Measurements from ENCODE around the gene NLN.
A peak's percentile ranks its signal among the peaks of the same experiment; 100 is the strongest.
"Not testable (repeated sequence)": the region's sequence is repeated elsewhere in the genome, so short reads cannot be mapped to it uniquely, and the experiment has no call there.

The NLN gene

GRCh38 chr5:65802080-65802479 lies 80.1 kb downstream of the NLN start:
- H3K9me3 Mint-ChIP-seq: peaks cover 4% of the 10 kb centered on the region
- H3K27ac Mint-ChIP-seq: no peak overlapping the region
- no peaks in the 10 kb centered on the region for H3K27me3 Mint-ChIP-seq
- peaks cover 25% of the 10 kb centered on the region for H3K4me1 Mint-ChIP-seq
- H3K36me3 Mint-ChIP-seq (ENCODE audit: low read depth): peaks cover 44% of the 10 kb centered on the region
- ATAC-seq: no peak
- no peak for DNase-seq
- no peak overlapping the region for H3K4me3 Mint-ChIP-seq

GRCh38 chr5:65802820-65803219 lies 80.8 kb downstream of the NLN start:
- no peak overlapping the region for H3K27ac Mint-ChIP-seq
- peaks cover 4% of the 10 kb centered on the region for H3K9me3 Mint-ChIP-seq
- H3K4me3 Mint-ChIP-seq: no peak overlapping the region
- DNase-seq (no peak), ATAC-seq (no peak)
- no peaks in the 10 kb centered on the region for H3K27me3 Mint-ChIP-seq
- peaks cover 42% of the 10 kb centered on the region for H3K36me3 Mint-ChIP-seq (ENCODE audit: low read depth)
- H3K4me1 Mint-ChIP-seq: peaks cover 25% of the 10 kb centered on the region

- ATAC-seq (peak; percentile 81), DNase-seq (no peak)
- Mint-ChIP-seq H3K36me3 (ENCODE audit: low read depth) (peaks cover 42% of the 10 kb centered on the region), H3K4me3 (peak overlapping the region; percentile 26), H3K9me3 (peaks cover 4% of the 10 kb centered on the region), H3K27me3 (no peaks in the 10 kb centered on the region), H3K27ac (peak overlapping the region; percentile 78), H3K4me1 (peaks cover 25% of the 10 kb centered on the region)
These were observed 81.8 kb downstream of the NLN start for GRCh38 chr5:65803699-65804391.

- ATAC-seq: no peak
- peaks cover 49% of the 10 kb centered on the region for H3K36me3 Mint-ChIP-seq (ENCODE audit: low read depth)
- no peaks in the 10 kb centered on the region for H3K27me3 Mint-ChIP-seq
- DNase-seq: no peak
- peaks cover 4% of the 10 kb centered on the region for H3K9me3 Mint-ChIP-seq
- peaks cover 25% of the 10 kb centered on the region for H3K4me1 Mint-ChIP-seq
- no peak overlapping the region for H3K27ac Mint-ChIP-seq
- peak overlapping the region; percentile 1 for H3K4me3 Mint-ChIP-seq
These were observed 83.1 kb downstream of the NLN start for GRCh38 chr5:65805089-65805488.

- H3K4me3 Mint-ChIP-seq, H3K27ac Mint-ChIP-seq, H3K27me3 Mint-ChIP-seq, ATAC-seq, H3K9me3 Mint-ChIP-seq, DNase-seq: not testable (repeated sequence)
- Mint-ChIP-seq H3K36me3 (ENCODE audit: low read depth) (peaks cover 45% of the 10 kb centered on the region), H3K4me1 (peaks cover 26% of the 10 kb centered on the region)
These were observed 85.5 kb downstream of the NLN start for GRCh38 chr5:65807494-65807893.

GRCh38 chr5:65808251-65808741 lies 86.3 kb downstream of the NLN start:
- Mint-ChIP-seq H3K36me3 (ENCODE audit: low read depth) (peaks cover 48% of the 10 kb centered on the region), H3K4me1 (peaks cover 32% of the 10 kb centered on the region)

GRCh38 chr5:65808818-65809217 lies 86.8 kb downstream of the NLN start:
- ATAC-seq (no peak), DNase-seq (no peak)
- peaks cover 28% of the 10 kb centered on the region for H3K4me1 Mint-ChIP-seq
- no peak overlapping the region for H3K4me3 Mint-ChIP-seq
- no peaks in the 10 kb centered on the region for H3K27me3 Mint-ChIP-seq
- peaks cover 3% of the 10 kb centered on the region for H3K9me3 Mint-ChIP-seq
- H3K36me3 Mint-ChIP-seq (ENCODE audit: low read depth): peaks cover 51% of the 10 kb centered on the region
- no peak overlapping the region for H3K27ac Mint-ChIP-seq

More at GRCh38 chr5:65808251-65808741, 86.3 kb downstream of the NLN start:
- no peaks in the 10 kb centered on the region for H3K27me3 Mint-ChIP-seq
- no peak overlapping the region for H3K4me3 Mint-ChIP-seq
- H3K9me3 Mint-ChIP-seq: peaks cover 4% of the 10 kb centered on the region
- ATAC-seq: no peak
- no peak overlapping the region for H3K27ac Mint-ChIP-seq
- no peak for DNase-seq

GRCh38 chr5:65809817-65810531 lies 88.0 kb downstream of the NLN start:
- H3K36me3 Mint-ChIP-seq (ENCODE audit: low read depth): peaks cover 56% of the 10 kb centered on the region

GRCh38 chr5:65811004-65811403 lies 89.0 kb downstream of the NLN start:
- H3K27me3 Mint-ChIP-seq: no peaks in the 10 kb centered on the region
- H3K9me3 Mint-ChIP-seq: no peaks in the 10 kb centered on the region
- no peak for ATAC-seq
- peaks cover 50% of the 10 kb centered on the region for H3K36me3 Mint-ChIP-seq (ENCODE audit: low read depth)
- H3K4me1 Mint-ChIP-seq: peaks cover 12% of the 10 kb centered on the region
- H3K27ac Mint-ChIP-seq: no peak overlapping the region
- no peak for DNase-seq
- H3K4me3 Mint-ChIP-seq: no peak overlapping the region

More at GRCh38 chr5:65809817-65810531, 88.0 kb downstream of the NLN start:
- peaks cover 16% of the 10 kb centered on the region for H3K4me1 Mint-ChIP-seq
- ATAC-seq (no peak), DNase-seq (no peak)
- no peak overlapping the region for H3K4me3 Mint-ChIP-seq
- H3K9me3 Mint-ChIP-seq: no peaks in the 10 kb centered on the region
- no peak overlapping the region for H3K27ac Mint-ChIP-seq
- no peaks in the 10 kb centered on the region for H3K27me3 Mint-ChIP-seq

GRCh38 chr5:65811885-65812284 lies 89.9 kb downstream of the NLN start:
- no peaks in the 10 kb centered on the region for H3K9me3 Mint-ChIP-seq
- no peak overlapping the region for H3K4me3 Mint-ChIP-seq
- H3K4me1 Mint-ChIP-seq: peaks cover 12% of the 10 kb centered on the region
- ATAC-seq (no peak), DNase-seq (no peak)
- no peak overlapping the region for H3K27ac Mint-ChIP-seq
- H3K36me3 Mint-ChIP-seq (ENCODE audit: low read depth): peaks cover 47% of the 10 kb centered on the region
- no peaks in the 10 kb centered on the region for H3K27me3 Mint-ChIP-seq

GRCh38 chr5:65812648-65813047 lies 90.6 kb downstream of the NLN start:
- no peak for ATAC-seq
- H3K27me3 Mint-ChIP-seq: no peaks in the 10 kb centered on the region
- no peak overlapping the region for H3K27ac Mint-ChIP-seq
- H3K4me3 Mint-ChIP-seq: no peak overlapping the region
- peaks cover 47% of the 10 kb centered on the region for H3K36me3 Mint-ChIP-seq (ENCODE audit: low read depth)
- no peak for DNase-seq
- H3K9me3 Mint-ChIP-seq: no peaks in the 10 kb centered on the region
- peaks cover 12% of the 10 kb centered on the region for H3K4me1 Mint-ChIP-seq

- no peak overlapping the region for H3K4me3 Mint-ChIP-seq
- no peak for DNase-seq
- no peak overlapping the region for H3K27ac Mint-ChIP-seq
- peaks cover 12% of the 10 kb centered on the region for H3K4me1 Mint-ChIP-seq
- peaks cover 50% of the 10 kb centered on the region for H3K36me3 Mint-ChIP-seq (ENCODE audit: low read depth)
- H3K9me3 Mint-ChIP-seq: no peaks in the 10 kb centered on the region
- H3K27me3 Mint-ChIP-seq: no peaks in the 10 kb centered on the region
- ATAC-seq: no peak
These were observed 91.2 kb downstream of the NLN start for GRCh38 chr5:65813174-65813573.

GRCh38 chr5:65815161-65815560 lies 93.2 kb downstream of the NLN start:
- H3K4me1 Mint-ChIP-seq: peaks cover 24% of the 10 kb centered on the region
- H3K27ac Mint-ChIP-seq: no peak overlapping the region
- H3K9me3 Mint-ChIP-seq: no peaks in the 10 kb centered on the region
- no peak overlapping the region for H3K4me3 Mint-ChIP-seq
- H3K27me3 Mint-ChIP-seq: no peaks in the 10 kb centered on the region
- DNase-seq (no peak), ATAC-seq (no peak)
- H3K36me3 Mint-ChIP-seq (ENCODE audit: low read depth): peaks cover 39% of the 10 kb centered on the region

- H3K4me1 Mint-ChIP-seq: peaks cover 27% of the 10 kb centered on the region
- no peak overlapping the region for H3K4me3 Mint-ChIP-seq
- no peak for ATAC-seq
- peaks cover 36% of the 10 kb centered on the region for H3K36me3 Mint-ChIP-seq (ENCODE audit: low read depth)
- no peak for DNase-seq
- no peak overlapping the region for H3K27ac Mint-ChIP-seq
- H3K27me3 Mint-ChIP-seq: no peaks in the 10 kb centered on the region
- no peaks in the 10 kb centered on the region for H3K9me3 Mint-ChIP-seq
These were observed 94.7 kb downstream of the NLN start for GRCh38 chr5:65816729-65817128.

GRCh38 chr5:65817931-65818330 lies 95.9 kb downstream of the NLN start:
- DNase-seq (no peak), ATAC-seq (no peak)
- Mint-ChIP-seq H3K4me3 (no peak overlapping the region), H3K27me3 (no peaks in the 10 kb centered on the region), H3K27ac (no peak overlapping the region), H3K4me1 (peaks cover 19% of the 10 kb centered on the region), H3K9me3 (no peaks in the 10 kb centered on the region), H3K36me3 (ENCODE audit: low read depth) (peaks cover 29% of the 10 kb centered on the region)

Measured in activated naive CD8-positive, alpha-beta T cell treated with anti-CD3 and anti-CD28 coated beads, Interleukin-2, amount 50 U/mL, for 24 hours (primary cell).